Chondrocyte (in vitro differentiated cells): Measurements from ENCODE around the gene WAPL. TPM values are rescaled to one million over a fixed set of nuclear protein-coding genes. Genes with fewer than 3 reads are reported as not detected.

Experiments used
- DNase-seq: peaks from one replicate; pipeline ENCODE4 v3.0.0; 2021; ENCODE audit warnings: mixed read lengths, low spot score
- H3K27ac Mint-ChIP-seq: one replicate; pipeline ENCODE4 v1.8.0; 2021; ENCODE audit warnings: mild to moderate bottlenecking, moderate library complexity, mixed read lengths; ENCODE audit not compliant: unreplicated experiment
- H3K27me3 Mint-ChIP-seq: 2 replicates; pipeline ENCODE4 v1.8.0; 2021; ENCODE audit warnings: low read depth, mixed read lengths
- H3K36me3 Mint-ChIP-seq: 2 replicates; pipeline ENCODE4 v1.8.0; 2021; ENCODE audit warnings: low read depth, mixed read lengths
- H3K4me1 Mint-ChIP-seq: 2 replicates; pipeline ENCODE4 v1.8.0; 2021; ENCODE audit warnings: low read depth, mild to moderate bottlenecking, mixed read lengths
- H3K4me3 Mint-ChIP-seq: one replicate; pipeline ENCODE4 v1.8.0; 2021; ENCODE audit warnings: mild to moderate bottlenecking, moderate library complexity, mixed read lengths; ENCODE audit not compliant: unreplicated experiment
- H3K9me3 Mint-ChIP-seq: 2 replicates; pipeline ENCODE4 v1.8.0; 2021; ENCODE audit warnings: low read depth, mixed read lengths
- total RNA-seq: library from RNA; stranded (reverse); gene quantifications from 3 replicates; pipeline ENCODE4 v1.2.1, GENCODE V29; 2021
- TF ChIP-seq, protein P1 (sequence below): fragments of 200-600 bp; sonication (generic); IDR thresholded peaks from 2 replicates; pipeline ENCODE4 v1.5.0; 2021; ENCODE audit warnings: antibody characterized with exemption, mild to moderate bottlenecking, moderate library complexity

WAPL gene
- total RNA-seq, 1 donor from 2014 or later = 29.1 TPM

DNA sequence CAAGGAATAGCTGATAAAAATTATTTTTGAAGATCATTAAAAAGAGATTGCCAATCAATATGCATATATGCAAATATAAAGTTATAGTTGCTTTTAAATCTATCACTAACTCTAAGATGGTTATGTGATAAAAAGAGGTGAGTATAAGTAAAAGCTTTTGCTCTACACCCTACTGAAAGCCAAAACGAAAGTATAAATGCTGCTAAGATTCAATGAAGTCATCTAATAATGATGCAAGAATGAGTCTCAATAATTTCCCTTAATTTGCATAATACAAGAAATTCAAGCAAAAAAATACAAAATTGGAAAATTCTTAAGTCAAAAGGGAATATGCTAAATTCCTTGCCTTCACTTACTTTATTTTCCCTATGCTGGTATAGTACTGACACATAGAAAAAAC lies 75.2 kb downstream of the WAPL start:
- H3K27ac Mint-ChIP-seq = peak overlapping the region; percentile 50
- H3K36me3 Mint-ChIP-seq = peaks cover 29% of the 10 kb centered on the region
- no peak for DNase-seq
- no peaks in the 10 kb centered on the region for H3K9me3 Mint-ChIP-seq
- no peak overlapping the region for H3K4me3 Mint-ChIP-seq
- H3K4me1 Mint-ChIP-seq = peaks cover 49% of the 10 kb centered on the region
- TF ChIP-seq, protein P1, sequence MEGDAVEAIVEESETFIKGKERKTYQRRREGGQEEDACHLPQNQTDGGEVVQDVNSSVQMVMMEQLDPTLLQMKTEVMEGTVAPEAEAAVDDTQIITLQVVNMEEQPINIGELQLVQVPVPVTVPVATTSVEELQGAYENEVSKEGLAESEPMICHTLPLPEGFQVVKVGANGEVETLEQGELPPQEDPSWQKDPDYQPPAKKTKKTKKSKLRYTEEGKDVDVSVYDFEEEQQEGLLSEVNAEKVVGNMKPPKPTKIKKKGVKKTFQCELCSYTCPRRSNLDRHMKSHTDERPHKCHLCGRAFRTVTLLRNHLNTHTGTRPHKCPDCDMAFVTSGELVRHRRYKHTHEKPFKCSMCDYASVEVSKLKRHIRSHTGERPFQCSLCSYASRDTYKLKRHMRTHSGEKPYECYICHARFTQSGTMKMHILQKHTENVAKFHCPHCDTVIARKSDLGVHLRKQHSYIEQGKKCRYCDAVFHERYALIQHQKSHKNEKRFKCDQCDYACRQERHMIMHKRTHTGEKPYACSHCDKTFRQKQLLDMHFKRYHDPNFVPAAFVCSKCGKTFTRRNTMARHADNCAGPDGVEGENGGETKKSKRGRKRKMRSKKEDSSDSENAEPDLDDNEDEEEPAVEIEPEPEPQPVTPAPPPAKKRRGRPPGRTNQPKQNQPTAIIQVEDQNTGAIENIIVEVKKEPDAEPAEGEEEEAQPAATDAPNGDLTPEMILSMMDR = no peak
- H3K27me3 Mint-ChIP-seq = no peaks in the 10 kb centered on the region

- no peak overlapping the region for H3K27ac Mint-ChIP-seq
Observed at GRCh38 chr10:86443936-86444335, 77.7 kb downstream of the WAPL start.

GRCh38 chr10:86443069-86443468 lies 78.5 kb downstream of the WAPL start:
- no peaks in the 10 kb centered on the region for H3K27me3 Mint-ChIP-seq
- peaks cover 78% of the 10 kb centered on the region for H3K4me1 Mint-ChIP-seq
- DNase-seq = no peak
- H3K36me3 Mint-ChIP-seq = peaks cover 40% of the 10 kb centered on the region
- TF ChIP-seq, protein P1 = no peak
- H3K4me3 Mint-ChIP-seq = no peak overlapping the region
- no peaks in the 10 kb centered on the region for H3K9me3 Mint-ChIP-seq
- peak overlapping the region; percentile 76 for H3K27ac Mint-ChIP-seq

More at GRCh38 chr10:86443936-86444335, 77.7 kb downstream of the WAPL start:
- H3K9me3 Mint-ChIP-seq = no peaks in the 10 kb centered on the region
- no peak for DNase-seq
- TF ChIP-seq, protein P1 = no peak
- no peak overlapping the region for H3K4me3 Mint-ChIP-seq
- H3K27me3 Mint-ChIP-seq = no peaks in the 10 kb centered on the region
- peaks cover 38% of the 10 kb centered on the region for H3K36me3 Mint-ChIP-seq
- H3K4me1 Mint-ChIP-seq = peaks cover 71% of the 10 kb centered on the region

GRCh38 chr10:86440874-86441843 lies 80.4 kb downstream of the WAPL start:
- H3K4me1 Mint-ChIP-seq = peaks cover 64% of the 10 kb centered on the region
- H3K9me3 Mint-ChIP-seq = no peaks in the 10 kb centered on the region
- no peak overlapping the region for H3K4me3 Mint-ChIP-seq
- H3K27ac Mint-ChIP-seq = peak overlapping the region; percentile 89
- no peaks in the 10 kb centered on the region for H3K27me3 Mint-ChIP-seq
- no peak for DNase-seq
- peaks cover 40% of the 10 kb centered on the region for H3K36me3 Mint-ChIP-seq
- TF ChIP-seq, protein P1 = no peak

DNA sequence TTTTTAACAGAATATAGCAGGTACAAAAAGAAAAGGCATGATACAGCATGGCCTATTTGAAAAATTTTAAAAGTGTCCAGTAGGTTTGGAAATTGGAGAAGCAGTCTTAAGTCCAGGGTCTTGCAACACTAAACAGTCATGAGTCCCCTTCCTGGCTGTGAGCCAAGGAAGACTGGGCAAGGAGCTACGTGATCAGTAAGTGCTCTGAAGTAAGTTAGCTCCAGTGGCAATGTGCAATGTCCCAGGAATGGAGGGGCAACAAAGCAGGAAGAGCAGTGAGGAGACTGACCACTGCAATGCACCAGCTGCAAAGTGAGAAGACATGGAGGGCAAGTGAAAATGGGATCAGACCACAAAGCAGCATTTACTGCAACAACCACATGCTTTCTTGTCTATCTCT lies 82.0 kb downstream of the WAPL start:
- peaks cover 34% of the 10 kb centered on the region for H3K36me3 Mint-ChIP-seq
- TF ChIP-seq, protein P1 = peak; percentile 41
- H3K4me3 Mint-ChIP-seq = no peak overlapping the region
- no peak for DNase-seq
- no peaks in the 10 kb centered on the region for H3K9me3 Mint-ChIP-seq
- H3K27me3 Mint-ChIP-seq = no peaks in the 10 kb centered on the region
- H3K4me1 Mint-ChIP-seq = peaks cover 57% of the 10 kb centered on the region
- peak overlapping the region; percentile 80 for H3K27ac Mint-ChIP-seq
